ENCODE data around the gene COA8. TPM values are rescaled to one million over a fixed set of nuclear protein-coding genes. Genes with fewer than 3 reads are reported as not detected.
A peak's percentile ranks its signal among the peaks of the same experiment; 100 is the strongest.

The COA8 gene
- total and polyA plus RNA-seq, 3 experiments from 2014 or later = 42.9 to 64.4 (median 43.5) TPM

DNA sequence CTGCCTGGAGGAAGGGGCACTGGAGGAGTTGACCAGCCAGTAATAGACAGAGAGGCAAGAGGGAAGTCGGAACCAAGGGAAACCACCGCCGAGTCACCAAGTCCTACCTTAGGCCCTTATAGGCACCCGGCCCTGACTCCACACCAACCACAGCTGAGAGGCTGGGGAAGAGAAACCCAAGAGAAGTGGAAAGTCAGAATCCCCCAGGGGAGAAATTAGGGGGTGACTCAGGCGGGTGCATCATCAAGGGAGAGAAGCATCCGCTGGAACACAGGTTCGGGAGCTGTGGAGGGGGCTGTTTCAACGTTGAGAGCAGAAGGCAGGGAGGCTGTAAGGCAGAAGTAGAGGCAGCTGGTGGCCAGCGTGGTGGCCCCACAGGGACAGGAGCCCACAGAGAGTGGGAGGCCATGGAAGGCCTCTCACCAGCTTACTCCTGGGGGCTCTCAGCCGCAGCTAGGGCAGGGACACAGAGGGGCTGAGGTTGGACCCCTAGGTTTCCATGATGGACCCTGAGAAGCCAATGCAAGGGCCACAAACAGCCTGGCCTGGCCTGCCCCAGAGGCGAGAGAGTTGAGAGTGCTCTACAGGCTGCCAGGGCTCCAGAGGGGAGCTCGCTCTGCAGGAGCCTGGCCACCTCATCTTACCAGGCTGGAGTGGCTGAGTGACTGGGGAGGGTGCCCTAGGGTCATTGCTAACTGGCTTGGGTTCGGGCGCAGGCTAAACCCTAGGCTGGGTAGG is 35.2 kb upstream of the COA8 start:
- no peak for DNase-seq
- no peaks in the 10 kb centered on the region for H3K27me3 ChIP-seq (ENCODE audit: insufficient read depth, low read length, poor library complexity, severe bottlenecking)
- no peaks in the 10 kb centered on the region for H3K9me3 ChIP-seq (ENCODE audit: low read length)
- peaks cover 34% of the 10 kb centered on the region for H3K4me1 ChIP-seq (ENCODE audit: insufficient read depth, low read length)
- Mint-ChIP-seq H3K27ac (peak overlapping the region; percentile 9 to 97 (median 76)), H3K9me3 (no peaks in the 10 kb centered on the region), H3K36me3 (peaks cover 0 to 6% (median 0%) of the 10 kb centered on the region in 3 donors), H3K4me1 (peaks cover 13 to 45% (median 31%) of the 10 kb centered on the region in 3 donors), H3K4me3 (peak overlapping the region; percentile 63 to 97 (median 93)), H3K27me3 (peaks cover 4 to 5% of the 10 kb centered on the region in 2 donors)
- no peaks in the 10 kb centered on the region for H3K36me3 ChIP-seq (ENCODE audit: insufficient read depth, low read length)
- H3K4me3 ChIP-seq (ENCODE audit: low read length) = no peak overlapping the region
- ChIA-PET POLR2A (interaction anchor here (1.4 kb wide), 1 partner anchor 35 kb away, joined by 6 read pairs; the partner anchor contains the start of genes BAG5 and COA8), CTCF (interaction anchor here (0.9 to 3.0 kb wide), 2 partner anchors 9 to 20 kb away, joined by 3 to 22 read pairs; no protein-coding TSS in a partner anchor)
- no peak overlapping the region for H3K27ac ChIP-seq (ENCODE audit: low read depth, low read length)

DNA sequence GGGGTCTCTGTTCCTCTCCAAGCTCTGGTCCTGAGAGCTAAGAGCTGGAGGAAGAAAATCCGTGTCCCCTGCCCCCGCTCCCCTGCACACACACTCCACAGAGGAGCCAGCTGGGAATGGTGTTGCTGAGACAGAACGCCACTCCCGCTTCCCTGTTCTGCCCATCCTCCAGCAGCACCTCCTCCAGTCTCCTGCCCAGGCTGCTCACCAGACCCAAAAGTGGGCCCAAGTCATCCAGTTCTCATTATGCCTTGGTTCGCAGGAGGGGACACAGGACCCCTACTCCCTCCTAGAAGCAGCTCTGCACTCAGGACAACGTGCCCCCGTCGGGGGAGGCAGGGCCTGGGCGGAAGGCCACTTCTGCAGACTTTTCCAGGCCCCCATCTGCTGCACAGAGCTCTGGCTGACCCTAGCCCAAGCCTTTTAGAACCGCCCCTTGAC is 34.6 kb upstream of the COA8 start:
- CTCF ChIA-PET = interaction anchor here (3.0 kb wide), 1 partner anchor 10 kb away, joined by 22 read pairs; no protein-coding TSS in a partner anchor
- H3K27ac ChIP-seq (ENCODE audit: low read depth, low read length) = peak overlapping the region; percentile 75
- peak overlapping the region; percentile 63 for H3K4me3 ChIP-seq (ENCODE audit: low read length)

DNA sequence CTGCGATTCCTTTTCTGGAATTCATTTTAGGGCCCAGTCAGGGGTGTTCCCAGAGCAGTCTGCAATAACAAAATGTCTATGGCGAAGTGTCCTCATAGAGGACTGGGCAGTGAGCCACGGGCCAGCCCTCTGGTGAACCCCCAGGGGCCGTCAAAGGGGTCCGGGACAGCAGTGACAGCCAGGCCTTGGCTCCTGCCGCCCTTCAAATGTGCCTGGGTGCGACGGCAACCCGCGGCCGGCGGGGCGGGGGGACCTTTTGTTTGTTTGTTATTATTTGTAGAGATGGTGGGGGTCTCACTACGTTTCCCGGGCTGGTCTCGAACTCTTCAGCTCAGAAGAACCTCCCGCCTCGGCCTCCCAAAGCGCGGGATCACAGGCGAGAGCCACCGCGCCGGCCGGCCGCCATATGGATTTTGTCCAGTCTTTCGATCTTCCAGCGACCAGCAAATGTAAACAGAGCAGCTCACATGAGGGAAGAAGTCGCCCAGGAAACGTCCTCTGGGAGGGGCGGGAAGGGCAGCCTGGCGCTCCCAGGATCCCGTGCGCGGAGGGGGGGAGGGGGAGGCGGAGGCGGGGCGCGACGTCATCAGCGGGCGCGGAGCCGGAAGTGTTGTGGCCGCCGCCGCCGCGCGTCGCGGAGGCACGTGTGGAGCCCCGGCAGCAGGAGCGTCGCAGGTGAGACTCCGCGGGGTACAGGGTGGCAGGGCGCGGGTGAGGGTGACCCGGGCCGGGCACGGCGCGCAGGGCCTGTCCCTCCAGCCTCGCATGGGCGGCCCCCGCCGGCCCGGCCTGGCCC is 34.0 kb upstream of the COA8 start, which contains the start of gene TRMT61A:
Gene TRMT61A, plus strand, starts transcription at position 610 of the 796 bp plus-strand sequence. CDS start 783 bp downstream, outside the sequence.
- Histone ChIP-seq H3K4me3 (ENCODE audit: low read length) (peak within 1 kb of the TSS; percentile 98), H3K27me3 (ENCODE audit: insufficient read depth, low read length, poor library complexity, severe bottlenecking) (no peaks in the 10 kb centered on the region), H3K36me3 (ENCODE audit: insufficient read depth, low read length) (no peaks in the 10 kb centered on the region), H3K9me3 (ENCODE audit: low read length) (no peaks in the 10 kb centered on the region), H3K27ac (ENCODE audit: low read depth, low read length) (peak within 1 kb of the TSS; percentile 75), H3K4me1 (ENCODE audit: insufficient read depth, low read length) (peaks cover 34% of the 10 kb centered on the region)
- peak; percentile 71 to 84 (median 73) for DNase-seq
- peaks cover 13 to 45% (median 31%) of the 10 kb centered on the region in 3 donors for H3K4me1 Mint-ChIP-seq
- POLR2A ChIA-PET = interaction anchor here (0.5 to 1.5 kb wide), 4 partner anchors 33 to 194 kb away, joined by 5 to 8 read pairs (median 7); partner anchors contain the start of genes BAG5, COA8 and EIF5
- CTCF ChIA-PET = interaction anchor here (0.8 to 3.0 kb wide), 2 partner anchors 8 to 10 kb away, joined by 3 to 22 read pairs; no protein-coding TSS in a partner anchor
- peaks cover 0 to 5% of the 10 kb centered on the region in 2 donors for H3K27me3 Mint-ChIP-seq
- H3K36me3 Mint-ChIP-seq = peaks cover 0 to 10% (median 0%) of the 10 kb centered on the region in 3 donors
- H3K9me3 Mint-ChIP-seq = no peaks in the 10 kb centered on the region
- peak within 1 kb of the TSS; percentile 87 to 97 (median 93) for H3K4me3 Mint-ChIP-seq
- peak within 1 kb of the TSS; percentile 91 to 98 (median 94) for H3K27ac Mint-ChIP-seq

More for the DNA sequence above, 34.6 kb upstream of the COA8 start:
- H3K4me1 Mint-ChIP-seq = peaks cover 13 to 45% (median 31%) of the 10 kb centered on the region in 3 donors
- peak overlapping the region; percentile 87 to 97 (median 93) for H3K4me3 Mint-ChIP-seq
- no peaks in the 10 kb centered on the region for H3K36me3 ChIP-seq (ENCODE audit: insufficient read depth, low read length)
- H3K9me3 Mint-ChIP-seq = no peaks in the 10 kb centered on the region
- H3K36me3 Mint-ChIP-seq = peaks cover 0 to 6% (median 0%) of the 10 kb centered on the region in 3 donors
- H3K27me3 Mint-ChIP-seq = peaks cover 4 to 5% of the 10 kb centered on the region in 2 donors
- DNase-seq = no peak
- peaks cover 34% of the 10 kb centered on the region for H3K4me1 ChIP-seq (ENCODE audit: insufficient read depth, low read length)
- H3K9me3 ChIP-seq (ENCODE audit: low read length) = no peaks in the 10 kb centered on the region
- POLR2A ChIA-PET = interaction anchor here (0.5 to 1.5 kb wide), 3 partner anchors 34 to 194 kb away, joined by 5 to 8 read pairs (median 6); partner anchors contain the start of genes BAG5, COA8 and EIF5
- H3K27ac Mint-ChIP-seq = peak overlapping the region in 7 of 8 donors; percentile 23 to 98 (median 91)
- H3K27me3 ChIP-seq (ENCODE audit: insufficient read depth, low read length, poor library complexity, severe bottlenecking) = no peaks in the 10 kb centered on the region

DNA sequence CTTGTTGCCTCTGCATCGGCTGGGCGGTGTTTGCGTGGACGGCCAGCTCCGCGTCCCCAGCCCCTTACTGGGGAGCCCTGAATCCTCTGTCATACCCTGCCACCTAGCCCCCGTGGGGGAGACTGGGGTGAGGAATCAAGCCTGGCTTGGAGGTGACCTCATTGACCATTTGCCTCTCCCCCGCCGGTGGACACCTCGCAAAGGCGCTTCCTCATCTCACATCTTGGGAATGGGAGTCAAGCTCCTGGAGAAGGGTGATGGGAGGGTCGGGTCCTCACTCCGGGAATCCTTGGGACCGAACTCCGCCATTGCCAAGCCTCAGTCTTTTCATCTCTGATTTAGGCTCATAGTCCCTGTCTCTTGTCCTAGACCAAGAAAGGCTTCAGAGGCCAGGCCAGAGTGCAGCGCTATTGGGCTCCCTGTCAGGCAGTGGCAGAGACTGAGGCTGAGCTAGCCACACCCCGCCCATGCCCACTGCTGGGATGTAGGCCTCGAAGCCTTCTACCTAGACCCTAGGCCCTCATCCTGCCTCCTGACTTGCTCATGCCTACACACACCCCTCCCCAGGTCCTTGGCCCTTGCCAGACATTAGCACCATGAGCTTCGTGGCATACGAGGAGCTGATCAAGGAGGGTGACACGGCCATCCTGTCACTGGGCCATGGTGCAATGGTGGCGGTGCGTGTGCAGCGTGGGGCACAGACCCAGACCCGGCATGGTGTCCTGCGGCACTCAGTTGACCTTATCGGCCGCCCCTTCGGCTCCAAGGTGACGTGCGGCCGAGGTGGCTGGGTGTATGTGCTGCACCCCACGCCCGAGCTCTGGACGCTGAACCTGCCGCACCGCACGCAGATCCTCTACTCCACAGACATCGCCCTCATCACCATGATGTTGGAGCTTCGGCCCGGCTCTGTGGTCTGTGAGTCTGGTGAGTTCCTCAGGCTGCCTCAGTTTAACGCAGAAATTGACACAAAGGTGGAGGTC is 33.1 kb upstream of the COA8 start:
- peaks cover 34% of the 10 kb centered on the region for H3K4me1 ChIP-seq (ENCODE audit: insufficient read depth, low read length)
- peaks cover 13 to 45% (median 31%) of the 10 kb centered on the region in 3 donors for H3K4me1 Mint-ChIP-seq
- H3K9me3 Mint-ChIP-seq = no peaks in the 10 kb centered on the region
- H3K36me3 ChIP-seq (ENCODE audit: insufficient read depth, low read length) = no peaks in the 10 kb centered on the region
- H3K27me3 ChIP-seq (ENCODE audit: insufficient read depth, low read length, poor library complexity, severe bottlenecking) = no peaks in the 10 kb centered on the region
- H3K27ac ChIP-seq (ENCODE audit: low read depth, low read length) = peak overlapping the region; percentile 75
- DNase-seq = no peak
- POLR2A ChIA-PET = interaction anchor here (0.9 to 1.5 kb wide), 3 partner anchors 29 to 195 kb away, joined by 3 to 8 read pairs (median 8); partner anchors contain the start of genes BAG5, COA8 and EIF5
- H3K4me3 ChIP-seq (ENCODE audit: low read length) = peak overlapping the region; percentile 98
- no peaks in the 10 kb centered on the region for H3K9me3 ChIP-seq (ENCODE audit: low read length)
- H3K27ac Mint-ChIP-seq = peak overlapping the region; percentile 90 to 95 (median 93)
- peaks cover 0 to 17% (median 0%) of the 10 kb centered on the region in 3 donors for H3K36me3 Mint-ChIP-seq
- peaks cover 0 to 2% of the 10 kb centered on the region in 2 donors for H3K27me3 Mint-ChIP-seq
- CTCF ChIA-PET = interaction anchor here (0.8 to 3.0 kb wide), 3 partner anchors 9 to 11 kb away, joined by 3 to 22 read pairs (median 7); no protein-coding TSS in a partner anchor
- peak overlapping the region; percentile 87 to 97 (median 93) for H3K4me3 Mint-ChIP-seq

- Mint-ChIP-seq H3K36me3 (peaks cover 0 to 19% (median 0%) of the 10 kb centered on the region in 3 donors), H3K27ac (peak overlapping the region in 6 of 8 donors; percentile 29 to 95 (median 87)), H3K4me3 (peak overlapping the region; percentile 76 to 97 (median 91)), H3K27me3 (peaks cover 0 to 2% of the 10 kb centered on the region in 2 donors), H3K4me1 (peaks cover 13 to 45% (median 31%) of the 10 kb centered on the region in 3 donors), H3K9me3 (no peaks in the 10 kb centered on the region)
- no peaks in the 10 kb centered on the region for H3K36me3 ChIP-seq (ENCODE audit: insufficient read depth, low read length)
- H3K4me1 ChIP-seq (ENCODE audit: insufficient read depth, low read length) = peaks cover 34% of the 10 kb centered on the region
- ChIA-PET POLR2A (interaction anchor here (0.6 to 1.5 kb wide), 3 partner anchors 30 to 337 kb away, joined by 3 to 8 read pairs (median 3); partner anchors contain the start of genes BAG5 and COA8), CTCF (interaction anchor here (1.1 to 1.5 kb wide), 3 partner anchors 12 to 33 kb away, joined by 3 to 7 read pairs (median 4); no protein-coding TSS in a partner anchor)
- no peaks in the 10 kb centered on the region for H3K9me3 ChIP-seq (ENCODE audit: low read length)
- no peak overlapping the region for H3K27ac ChIP-seq (ENCODE audit: low read depth, low read length)
- no peaks in the 10 kb centered on the region for H3K27me3 ChIP-seq (ENCODE audit: insufficient read depth, low read length, poor library complexity, severe bottlenecking)
- no peak for DNase-seq
- H3K4me3 ChIP-seq (ENCODE audit: low read length) = peak overlapping the region; percentile 98
Measured at GRCh38 chr14:103530390-103530789, 32.4 kb upstream of the COA8 start.

- Histone ChIP-seq H3K27ac (ENCODE audit: low read depth, low read length) (no peak overlapping the region), H3K4me3 (ENCODE audit: low read length) (no peak overlapping the region), H3K27me3 (ENCODE audit: insufficient read depth, low read length, poor library complexity, severe bottlenecking) (no peaks in the 10 kb centered on the region), H3K36me3 (ENCODE audit: insufficient read depth, low read length) (no peaks in the 10 kb centered on the region), H3K4me1 (ENCODE audit: insufficient read depth, low read length) (peaks cover 34% of the 10 kb centered on the region), H3K9me3 (ENCODE audit: low read length) (no peaks in the 10 kb centered on the region)
- POLR2A ChIA-PET = interaction anchor here (0.6 to 1.4 kb wide), 3 partner anchors 9 to 336 kb away, joined by 3 to 5 read pairs (median 3); no protein-coding TSS in a partner anchor
- no peak for DNase-seq
- H3K4me1 Mint-ChIP-seq = peaks cover 13 to 45% (median 31%) of the 10 kb centered on the region in 3 donors
- H3K9me3 Mint-ChIP-seq = no peaks in the 10 kb centered on the region
- H3K27me3 Mint-ChIP-seq = peaks cover 0 to 2% of the 10 kb centered on the region in 2 donors
- H3K36me3 Mint-ChIP-seq = peaks cover 0 to 19% (median 0%) of the 10 kb centered on the region in 3 donors
- H3K4me3 Mint-ChIP-seq = peak overlapping the region in 3 of 7 donors; percentile 31 to 93 (median 76)
- peak overlapping the region in 4 of 8 donors; percentile 29 to 91 (median 76) for H3K27ac Mint-ChIP-seq
- CTCF ChIA-PET = interaction anchor here (1.1 to 1.8 kb wide), 5 partner anchors 9 to 33 kb away, joined by 3 to 7 read pairs (median 4); no protein-coding TSS in a partner anchor
Measured at GRCh38 chr14:103530831-103531230, 31.9 kb upstream of the COA8 start.
